ENCODE results near the gene FUT1.

GRCh38 chr19:48698046-48698445, 54.4 kb downstream of the FUT1 start:
- TF ChIP-seq POLR2A (IDR thresholded peaks at IDR 0.05) (no peak), CTCF (IDR thresholded peaks at IDR 0.05) (no peak)

Measured in heart left ventricle (tissue), 13 donors.